ENCODE data around the gene LRRC74B. TPM values are rescaled to one million over a fixed set of nuclear protein-coding genes. Genes with fewer than 3 reads are reported as not detected.
A peak's percentile ranks its signal among the peaks of the same experiment; 100 is the strongest.

LRRC74B gene
- polyA plus RNA-seq, 3 donors: not detected

GRCh38 chr22:21000207-21000986 is 45.3 kb upstream of the LRRC74B start:
- Histone ChIP-seq H3K4me2 (replicated peaks; ENCODE audit: extremely low read depth, low read length, poor library complexity, severe bottlenecking) (peak overlapping the region; percentile 73), H3K4me3 (replicated peaks in 1 of 3; ENCODE audit: low read depth in 2 of 3, low read length in 3 of 3) (peak overlapping the region in 1 of 3 experiments; percentile 79), H3K36me3 (replicated peaks in 1 of 2; ENCODE audit: control insufficient read depth in 1 of 2, insufficient read depth in 2 of 2, low read length in 2 of 2) (peaks cover 41 to 48% of the 10 kb centered on the region in 2 donors), H3K27me3 (ENCODE audit: control insufficient read depth in 2 of 2, insufficient read depth in 2 of 2, low read length in 2 of 2) (no peaks in the 10 kb centered on the region), H3K9ac (ENCODE audit: insufficient read depth, low read length, poor library complexity, severe bottlenecking) (peak overlapping the region; percentile 90), H4K20me1 (ENCODE audit: insufficient read depth, low read length) (no peaks in the 10 kb centered on the region), H3K9me3 (replicated peaks in 1 of 2; ENCODE audit: control insufficient read depth in 1 of 2, insufficient read depth in 1 of 2, low read length in 2 of 2) (no peaks in the 10 kb centered on the region), H2AFZ (ENCODE audit: insufficient read depth, low read depth, low read length, poor library complexity, severe bottlenecking) (no peak overlapping the region), H3K27ac (ENCODE audit: low read depth in 1 of 2, low read length in 2 of 2) (peak overlapping the region in 1 of 2 donors; percentile 91), H3K79me2 (ENCODE audit: insufficient read depth, low read length) (peaks cover 13% of the 10 kb centered on the region), H3K4me1 (ENCODE audit: control insufficient read depth in 1 of 2, insufficient read depth in 2 of 2, low read length in 2 of 2) (peaks cover 24 to 30% of the 10 kb centered on the region in 2 donors)
- Mint-ChIP-seq H3K9me3 (peaks cover 0 to 1% (median 0%) of the 10 kb centered on the region in 7 donors), H3K27ac (peak overlapping the region in 6 of 7 donors; percentile 38 to 99 (median 79)), H3K4me1 (peaks cover 26% of the 10 kb centered on the region), H3K36me3 (peaks cover 21 to 39% of the 10 kb centered on the region in 2 donors), H3K27me3 (ENCODE audit: low read depth in 3 of 3) (peaks cover 0 to 2% (median 1%) of the 10 kb centered on the region in 3 donors), H3K4me3 (peak overlapping the region in 1 of 2 donors; percentile 94)
- 84% methylated on average over 13 of the region's 22 CpGs for WGBS (ENCODE audit: insufficient coverage)
- intact Hi-C loops (cut with micrococcal nuclease): loop anchor here in 1 of 2 donors (5.0 kb wide), 2 partner anchors 83 to 143 kb away; partner anchors contain the start of genes CRKL, PI4KA and SNAP29
- no peak for TF ChIP-seq CTCF (IDR thresholded peaks at IDR 0.05)
- no peak for DNase-seq

GRCh38 chr22:21000987-21001600 is 44.7 kb upstream of the LRRC74B start:
- Histone ChIP-seq H3K27me3 (ENCODE audit: control insufficient read depth in 2 of 2, insufficient read depth in 2 of 2, low read length in 2 of 2) (no peaks in the 10 kb centered on the region), H3K9me3 (replicated peaks in 1 of 2; ENCODE audit: control insufficient read depth in 1 of 2, insufficient read depth in 1 of 2, low read length in 2 of 2) (no peaks in the 10 kb centered on the region), H3K4me1 (ENCODE audit: control insufficient read depth in 1 of 2, insufficient read depth in 2 of 2, low read length in 2 of 2) (peaks cover 24 to 30% of the 10 kb centered on the region in 2 donors), H3K4me3 (replicated peaks in 1 of 3; ENCODE audit: low read depth in 2 of 3, low read length in 3 of 3) (peak overlapping the region; percentile 53 to 79 (median 66)), H3K36me3 (replicated peaks in 1 of 2; ENCODE audit: control insufficient read depth in 1 of 2, insufficient read depth in 2 of 2, low read length in 2 of 2) (peaks cover 37 to 41% of the 10 kb centered on the region in 2 donors), H2AFZ (ENCODE audit: insufficient read depth, low read depth, low read length, poor library complexity, severe bottlenecking) (peak overlapping the region; percentile 78), H4K20me1 (ENCODE audit: insufficient read depth, low read length) (no peaks in the 10 kb centered on the region), H3K4me2 (replicated peaks; ENCODE audit: extremely low read depth, low read length, poor library complexity, severe bottlenecking) (peak overlapping the region; percentile 73), H3K9ac (ENCODE audit: insufficient read depth, low read length, poor library complexity, severe bottlenecking) (peak overlapping the region; percentile 90), H3K79me2 (ENCODE audit: insufficient read depth, low read length) (peaks cover 13% of the 10 kb centered on the region), H3K27ac (ENCODE audit: low read depth in 1 of 2, low read length in 2 of 2) (peak overlapping the region; percentile 91 to 95)
- peak overlapping the region; percentile 84 to 94 for H3K4me3 Mint-ChIP-seq
- WGBS (ENCODE audit: insufficient coverage): 2% methylated on average over 21 of the region's 26 CpGs
- peak overlapping the region; percentile 95 to 99 (median 98) for H3K27ac Mint-ChIP-seq
- intact Hi-C loops (cut with micrococcal nuclease): loop anchor here in 1 of 2 donors (5.0 kb wide), 2 partner anchors 84 to 144 kb away; partner anchors contain the start of genes CRKL, PI4KA and SNAP29
- peaks cover 0 to 5% (median 1%) of the 10 kb centered on the region in 3 donors for H3K27me3 Mint-ChIP-seq (ENCODE audit: low read depth in 3 of 3)
- H3K36me3 Mint-ChIP-seq: peaks cover 16 to 32% of the 10 kb centered on the region in 2 donors
- DNase-seq: no peak
- peaks cover 0 to 1% (median 0%) of the 10 kb centered on the region in 7 donors for H3K9me3 Mint-ChIP-seq
- peaks cover 26% of the 10 kb centered on the region for H3K4me1 Mint-ChIP-seq
- no peak for TF ChIP-seq CTCF (IDR thresholded peaks at IDR 0.05)

Data from CD14-positive monocyte (primary cell).